Epithelial cell of esophagus (primary cell): ENCODE data around the gene ATRIP.

Experiments used
- DNase-seq: peaks from one replicate; pipeline ENCODE4 v3.0.0; 2010; ENCODE audit warnings: low read depth
- H3K4me3 ChIP-seq: 2 replicates; pipeline ENCODE4 v1.5.1; 2011; ENCODE audit warnings: mild to moderate bottlenecking, low read length, control low read depth
- CTCF ChIP-seq: IDR thresholded peaks from 2 replicates; pipeline ENCODE4 v1.5.1; 2011; ENCODE audit warnings: low read depth, mild to moderate bottlenecking, low read length, control low read depth, inconsistent platforms; ENCODE audit not compliant: insufficient read depth; ENCODE audit errors: missing control alignments

ATRIP gene

GRCh38 chr3:48416091-48416505 lies 30.4 kb upstream of the ATRIP start:
- no peak overlapping the region for H3K4me3 ChIP-seq
- TF ChIP-seq CTCF, result no peak
- DNase-seq, result no peak

DNA sequence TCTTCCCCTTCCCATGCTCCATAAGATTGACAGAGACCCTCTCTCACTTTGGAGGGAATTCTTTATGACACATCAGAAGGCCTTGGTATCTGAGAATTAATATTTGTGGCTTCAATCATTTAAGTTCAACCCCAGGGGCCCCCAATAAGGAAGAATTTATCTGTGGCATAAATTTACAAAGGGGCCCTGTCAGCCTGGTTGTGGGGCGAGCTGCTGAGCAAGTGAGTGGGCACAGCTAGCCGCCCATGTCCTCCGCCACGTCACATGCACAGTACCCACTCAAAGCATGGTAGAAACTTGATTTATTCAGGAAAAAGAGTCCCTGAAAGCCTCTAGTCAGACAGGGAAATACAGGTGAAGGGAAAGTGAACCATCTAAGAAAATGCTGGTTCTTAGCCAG lies 30.0 kb upstream of the ATRIP start:
- no peak for DNase-seq
- TF ChIP-seq CTCF, result no peak
- no peak overlapping the region for H3K4me3 ChIP-seq

DNA sequence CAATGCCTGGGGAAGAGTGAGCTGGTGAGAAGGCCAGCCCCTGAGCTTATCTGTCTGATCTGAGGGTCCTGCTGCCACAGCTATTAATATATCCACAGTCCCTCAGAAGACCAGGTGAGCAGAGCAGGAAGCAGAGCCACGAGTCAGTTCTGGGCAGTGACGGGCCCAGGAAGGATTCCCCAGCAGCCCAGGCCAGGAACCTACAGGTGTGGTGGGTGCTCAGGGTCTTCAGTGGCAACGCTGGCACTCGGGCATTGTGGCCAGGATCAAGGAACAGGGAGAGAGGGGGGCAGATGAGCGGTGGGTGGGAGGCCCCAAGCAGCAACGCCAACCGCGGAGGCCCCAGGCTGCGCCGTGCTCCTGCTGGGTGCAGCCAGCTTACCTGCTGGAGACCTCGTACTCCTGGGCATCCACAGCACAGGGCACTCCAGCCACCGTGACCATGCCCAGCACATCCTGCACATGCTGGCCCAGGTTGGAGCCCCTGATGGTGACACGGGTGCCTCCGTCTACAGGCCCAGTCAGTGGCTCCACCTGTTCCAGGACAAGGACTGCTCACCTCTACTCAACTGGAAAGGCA lies 28.9 kb upstream of the ATRIP start:
- DNase-seq, result no peak
- no peak overlapping the region for H3K4me3 ChIP-seq
- TF ChIP-seq CTCF, result no peak

DNA sequence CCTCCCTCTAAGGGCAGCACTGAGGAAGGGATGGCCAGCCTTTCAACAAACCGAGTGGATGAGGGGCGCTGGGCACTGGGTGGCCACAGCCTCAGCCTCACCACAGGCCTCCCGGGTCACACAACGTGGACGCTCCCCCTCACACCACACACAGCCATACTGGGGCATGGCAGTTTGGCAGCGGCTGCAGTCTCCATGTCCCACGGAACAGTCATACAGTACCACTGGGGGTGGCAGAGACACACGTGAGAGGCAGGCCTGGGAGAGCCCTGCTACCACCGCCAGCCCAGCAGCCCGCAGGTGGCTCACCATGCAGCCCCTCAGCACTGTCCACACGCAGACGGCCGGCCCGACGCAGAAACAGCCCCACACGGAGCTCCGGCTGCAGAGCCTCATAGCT lies 28.4 kb upstream of the ATRIP start:
- no peak for DNase-seq
- TF ChIP-seq CTCF, result no peak
- no peak overlapping the region for H3K4me3 ChIP-seq

- TF ChIP-seq CTCF, result no peak
- no peak overlapping the region for H3K4me3 ChIP-seq
- DNase-seq, result no peak
These were observed 27.9 kb upstream of the ATRIP start for GRCh38 chr3:48418651-48419050.

DNA sequence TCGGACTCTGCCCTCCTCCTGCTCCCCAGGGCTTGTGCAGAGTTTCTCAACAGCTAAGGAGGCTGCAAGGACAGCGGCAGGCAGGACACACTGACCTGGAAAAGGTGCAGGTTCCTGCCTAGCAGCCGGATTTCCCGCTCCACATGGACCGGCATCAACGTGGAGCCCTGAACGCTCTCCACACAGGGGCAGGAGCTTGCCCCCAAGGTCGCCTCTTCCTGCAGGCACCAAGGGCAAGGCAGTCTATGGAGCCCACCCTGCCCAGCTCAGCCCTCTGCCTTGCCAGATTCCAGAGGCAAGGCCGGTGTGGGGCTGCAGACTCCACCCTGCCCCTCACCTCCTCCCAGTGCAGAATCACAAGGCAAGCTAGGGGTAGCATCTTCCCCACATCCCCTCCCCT lies 27.4 kb upstream of the ATRIP start:
- no peak for DNase-seq
- no peak for TF ChIP-seq CTCF
- no peak overlapping the region for H3K4me3 ChIP-seq

DNA sequence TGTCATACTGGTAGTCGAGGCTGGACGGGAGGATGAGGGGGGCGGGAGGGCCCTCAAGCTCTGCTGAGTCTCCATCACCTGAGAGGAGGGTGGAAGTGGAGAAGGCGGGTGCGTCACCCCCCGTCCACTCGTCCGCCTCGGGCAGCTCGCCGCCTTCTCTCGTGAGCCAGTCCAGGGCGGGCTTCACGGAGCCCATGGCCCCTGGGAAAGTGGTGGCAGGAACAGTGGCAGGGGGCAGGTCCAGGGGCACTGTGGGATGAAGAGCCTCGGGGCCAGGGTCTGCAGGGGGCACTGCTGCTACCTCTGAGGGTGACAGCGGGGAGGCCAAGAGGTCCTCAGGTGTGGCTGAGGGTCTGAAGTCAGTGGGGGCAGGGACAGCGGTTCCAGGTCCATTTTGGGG lies 26.9 kb upstream of the ATRIP start:
- no peak for DNase-seq
- H3K4me3 ChIP-seq, result no peak overlapping the region
- no peak for TF ChIP-seq CTCF
